Measurements from ENCODE around the gene EEIG1.

Gene EEIG1

GRCh38 chr9:127999461-127999860 lies 18.7 kb upstream of the EEIG1 start:
- no peak for TF ChIP-seq CTCF (conservative IDR thresholded peaks at IDR 0.05; ENCODE audit: low read depth, low read length)
- H3K9ac ChIP-seq: no peak overlapping the region
- no peaks in the 10 kb centered on the region for H3K79me2 ChIP-seq (ENCODE audit: insufficient read depth, low read depth)
- H3K4me3 ChIP-seq (IDR thresholded peaks at IDR 0.05; ENCODE audit: insufficient read depth, low read depth, low read length): no peak overlapping the region
- no peaks in the 10 kb centered on the region for H3K36me3 ChIP-seq (ENCODE audit: insufficient read depth)
- no peak overlapping the region for H2AFZ ChIP-seq (ENCODE audit: low read depth)
- H3K4me2 ChIP-seq: no peak overlapping the region
- H4K20me1 ChIP-seq (ENCODE audit: insufficient read depth): no peaks in the 10 kb centered on the region
- no peaks in the 10 kb centered on the region for H3K27me3 ChIP-seq (ENCODE audit: insufficient read depth, low read depth)
- no peak overlapping the region for H3K27ac ChIP-seq
- no peaks in the 10 kb centered on the region for H3K4me1 ChIP-seq (ENCODE audit: low read depth, poor library complexity, severe bottlenecking)

GRCh38 chr9:127993721-127994120 lies 12.9 kb upstream of the EEIG1 start:
- H3K36me3 ChIP-seq (ENCODE audit: insufficient read depth): no peaks in the 10 kb centered on the region
- TF ChIP-seq CTCF (conservative IDR thresholded peaks at IDR 0.05; ENCODE audit: low read depth, low read length): no peak
- H4K20me1 ChIP-seq (ENCODE audit: insufficient read depth): no peaks in the 10 kb centered on the region
- H3K4me3 ChIP-seq (IDR thresholded peaks at IDR 0.05; ENCODE audit: insufficient read depth, low read depth, low read length): no peak overlapping the region
- no peaks in the 10 kb centered on the region for H3K4me1 ChIP-seq (ENCODE audit: low read depth, poor library complexity, severe bottlenecking)
- no peak overlapping the region for H3K4me2 ChIP-seq
- H3K9ac ChIP-seq: no peak overlapping the region
- H3K27ac ChIP-seq: no peak overlapping the region
- no peak overlapping the region for H2AFZ ChIP-seq (ENCODE audit: low read depth)
- H3K79me2 ChIP-seq (ENCODE audit: insufficient read depth, low read depth): no peaks in the 10 kb centered on the region
- no peaks in the 10 kb centered on the region for H3K27me3 ChIP-seq (ENCODE audit: insufficient read depth, low read depth)

- Histone ChIP-seq H3K36me3 (ENCODE audit: insufficient read depth) (no peaks in the 10 kb centered on the region), H3K4me3 (IDR thresholded peaks at IDR 0.05; ENCODE audit: insufficient read depth, low read depth, low read length) (no peak overlapping the region), H3K4me2 (no peak overlapping the region), H3K79me2 (ENCODE audit: insufficient read depth, low read depth) (no peaks in the 10 kb centered on the region), H3K27me3 (ENCODE audit: insufficient read depth, low read depth) (no peaks in the 10 kb centered on the region), H3K4me1 (ENCODE audit: low read depth, poor library complexity, severe bottlenecking) (no peaks in the 10 kb centered on the region), H2AFZ (ENCODE audit: low read depth) (no peak overlapping the region), H4K20me1 (ENCODE audit: insufficient read depth) (no peaks in the 10 kb centered on the region), H3K27ac (no peak overlapping the region), H3K9ac (no peak overlapping the region)
- TF ChIP-seq CTCF (conservative IDR thresholded peaks at IDR 0.05; ENCODE audit: low read depth, low read length): no peak
These were observed 11.0 kb upstream of the EEIG1 start for GRCh38 chr9:127991757-127992274.

- Histone ChIP-seq H3K27me3 (ENCODE audit: insufficient read depth, low read depth) (no peaks in the 10 kb centered on the region), H3K27ac (no peak overlapping the region), H2AFZ (ENCODE audit: low read depth) (no peak overlapping the region), H3K4me3 (IDR thresholded peaks at IDR 0.05; ENCODE audit: insufficient read depth, low read depth, low read length) (no peak overlapping the region), H3K9ac (no peak overlapping the region), H3K79me2 (ENCODE audit: insufficient read depth, low read depth) (no peaks in the 10 kb centered on the region), H3K4me2 (no peak overlapping the region), H3K36me3 (ENCODE audit: insufficient read depth) (no peaks in the 10 kb centered on the region), H4K20me1 (ENCODE audit: insufficient read depth) (no peaks in the 10 kb centered on the region), H3K4me1 (ENCODE audit: low read depth, poor library complexity, severe bottlenecking) (peaks cover under 1% of the 10 kb centered on the region)
- TF ChIP-seq CTCF (conservative IDR thresholded peaks at IDR 0.05; ENCODE audit: low read depth, low read length): no peak
These were observed 10.4 kb upstream of the EEIG1 start for GRCh38 chr9:127991017-127991756.
